Measurements from ENCODE around the gene MCC. TPM values are rescaled to one million over a fixed set of nuclear protein-coding genes. Genes with fewer than 3 reads are reported as not detected.

The MCC gene
- total RNA-seq, 1 donor from 2014 or later: 26.9 TPM

GRCh38 chr5:113065626-113066025 is 422.6 kb downstream of the MCC start:
- Mint-ChIP-seq H3K36me3 (ENCODE audit: low read depth, unreplicated experiment) (peaks cover 43% of the 10 kb centered on the region), H3K27ac (ENCODE audit: unreplicated experiment) (no peak overlapping the region)
- H3K9ac ChIP-seq (ENCODE audit: low read length): no peak overlapping the region

GRCh38 chr5:113064806-113065205 is 423.4 kb downstream of the MCC start:
- no peaks in the 10 kb centered on the region for H3K79me2 ChIP-seq (ENCODE audit: insufficient read depth, low read length)
- peak overlapping the region; percentile 55 for H3K27ac Mint-ChIP-seq (ENCODE audit: unreplicated experiment)
- H3K36me3 ChIP-seq (ENCODE audit: insufficient read depth, low read length): no peaks in the 10 kb centered on the region
- H3K36me3 Mint-ChIP-seq (ENCODE audit: low read depth, unreplicated experiment): peaks cover 45% of the 10 kb centered on the region
- H3K9me3 ChIP-seq (ENCODE audit: insufficient read depth, low read depth, low read length): no peaks in the 10 kb centered on the region
- no peaks in the 10 kb centered on the region for H3K27me3 ChIP-seq (ENCODE audit: insufficient read depth, low read length)
- H2AFZ ChIP-seq (ENCODE audit: low read depth, low read length): no peak overlapping the region
- H3K9ac ChIP-seq (ENCODE audit: low read length): no peak overlapping the region
- TF ChIP-seq EZH2 (IDR thresholded peaks at IDR 0.05; ENCODE audit: insufficient read depth, low read length) (no peak), CTCF (IDR thresholded peaks at IDR 0.05; ENCODE audit: insufficient read depth, low read depth, low read length) (no peak)
- no peak overlapping the region for H3K4me3 ChIP-seq (ENCODE audit: insufficient read depth, low read depth, low read length)
- no peaks in the 10 kb centered on the region for H3K27me3 Mint-ChIP-seq (ENCODE audit: low read depth, unreplicated experiment)
- FAIRE-seq: no peak
- peaks cover 36% of the 10 kb centered on the region for H3K4me1 ChIP-seq (ENCODE audit: insufficient read depth, low read length)
- no peak overlapping the region for H3K27ac ChIP-seq (ENCODE audit: low read depth, low read length)
- no peaks in the 10 kb centered on the region for H4K20me1 ChIP-seq (ENCODE audit: insufficient read depth, low read length)
- no peaks in the 10 kb centered on the region for H3K9me3 Mint-ChIP-seq (ENCODE audit: unreplicated experiment)
- H3K4me3 Mint-ChIP-seq (ENCODE audit: unreplicated experiment): no peak overlapping the region
- H3K4me2 ChIP-seq (ENCODE audit: low read length): no peak overlapping the region
- no peak for DNase-seq (ENCODE audit: low read depth)
- H3K4me1 Mint-ChIP-seq (ENCODE audit: low read depth, unreplicated experiment): peaks cover 40% of the 10 kb centered on the region

More at GRCh38 chr5:113065626-113066025, 422.6 kb downstream of the MCC start:
- H3K4me2 ChIP-seq (ENCODE audit: low read length): no peak overlapping the region
- peaks cover 33% of the 10 kb centered on the region for H3K4me1 Mint-ChIP-seq (ENCODE audit: low read depth, unreplicated experiment)
- H3K36me3 ChIP-seq (ENCODE audit: insufficient read depth, low read length): no peaks in the 10 kb centered on the region
- H3K27me3 Mint-ChIP-seq (ENCODE audit: low read depth, unreplicated experiment): no peaks in the 10 kb centered on the region
- H3K9me3 Mint-ChIP-seq (ENCODE audit: unreplicated experiment): no peaks in the 10 kb centered on the region
- no peaks in the 10 kb centered on the region for H3K27me3 ChIP-seq (ENCODE audit: insufficient read depth, low read length)
- FAIRE-seq (no peak), DNase-seq (ENCODE audit: low read depth) (no peak)
- no peak overlapping the region for H3K27ac ChIP-seq (ENCODE audit: low read depth, low read length)
- TF ChIP-seq CTCF (IDR thresholded peaks at IDR 0.05; ENCODE audit: insufficient read depth, low read depth, low read length) (no peak), EZH2 (IDR thresholded peaks at IDR 0.05; ENCODE audit: insufficient read depth, low read length) (no peak)
- no peak overlapping the region for H3K4me3 ChIP-seq (ENCODE audit: insufficient read depth, low read depth, low read length)
- H2AFZ ChIP-seq (ENCODE audit: low read depth, low read length): no peak overlapping the region
- H3K79me2 ChIP-seq (ENCODE audit: insufficient read depth, low read length): no peaks in the 10 kb centered on the region
- no peak overlapping the region for H3K4me3 Mint-ChIP-seq (ENCODE audit: unreplicated experiment)
- no peaks in the 10 kb centered on the region for H3K9me3 ChIP-seq (ENCODE audit: insufficient read depth, low read depth, low read length)
- peaks cover 29% of the 10 kb centered on the region for H3K4me1 ChIP-seq (ENCODE audit: insufficient read depth, low read length)
- H4K20me1 ChIP-seq (ENCODE audit: insufficient read depth, low read length): no peaks in the 10 kb centered on the region

GRCh38 chr5:113063927-113064326 is 424.3 kb downstream of the MCC start:
- Histone ChIP-seq H3K36me3 (ENCODE audit: insufficient read depth, low read length) (no peaks in the 10 kb centered on the region), H3K4me2 (ENCODE audit: low read length) (no peak overlapping the region), H3K9ac (ENCODE audit: low read length) (no peak overlapping the region), H3K4me1 (ENCODE audit: insufficient read depth, low read length) (peaks cover 45% of the 10 kb centered on the region), H3K27ac (ENCODE audit: low read depth, low read length) (no peak overlapping the region), H2AFZ (ENCODE audit: low read depth, low read length) (no peak overlapping the region), H3K9me3 (ENCODE audit: insufficient read depth, low read depth, low read length) (no peaks in the 10 kb centered on the region), H3K79me2 (ENCODE audit: insufficient read depth, low read length) (no peaks in the 10 kb centered on the region), H3K4me3 (ENCODE audit: insufficient read depth, low read depth, low read length) (no peak overlapping the region), H3K27me3 (ENCODE audit: insufficient read depth, low read length) (no peaks in the 10 kb centered on the region), H4K20me1 (ENCODE audit: insufficient read depth, low read length) (no peaks in the 10 kb centered on the region)
- peaks cover 48% of the 10 kb centered on the region for H3K4me1 Mint-ChIP-seq (ENCODE audit: low read depth, unreplicated experiment)
- peaks cover 44% of the 10 kb centered on the region for H3K36me3 Mint-ChIP-seq (ENCODE audit: low read depth, unreplicated experiment)
- H3K27ac Mint-ChIP-seq (ENCODE audit: unreplicated experiment): no peak overlapping the region
- no peaks in the 10 kb centered on the region for H3K9me3 Mint-ChIP-seq (ENCODE audit: unreplicated experiment)
- no peak overlapping the region for H3K4me3 Mint-ChIP-seq (ENCODE audit: unreplicated experiment)
- FAIRE-seq: no peak
- no peak for DNase-seq (ENCODE audit: low read depth)
- TF ChIP-seq EZH2 (IDR thresholded peaks at IDR 0.05; ENCODE audit: insufficient read depth, low read length) (no peak), CTCF (IDR thresholded peaks at IDR 0.05; ENCODE audit: insufficient read depth, low read depth, low read length) (no peak)
- H3K27me3 Mint-ChIP-seq (ENCODE audit: low read depth, unreplicated experiment): no peaks in the 10 kb centered on the region
